ENCODE data around the gene MIA.
"Not testable (repeated sequence)": the region's sequence is repeated elsewhere in the genome, so short reads cannot be mapped to it uniquely, and the experiment has no call there.

Gene MIA

GRCh38 chr19:40825460-40826095, 50.3 kb downstream of the MIA start:
- DNase-seq: not testable (repeated sequence)

- DNase-seq: not testable (repeated sequence)
Measured at GRCh38 chr19:40826312-40826698, 51.0 kb downstream of the MIA start.

DNA sequence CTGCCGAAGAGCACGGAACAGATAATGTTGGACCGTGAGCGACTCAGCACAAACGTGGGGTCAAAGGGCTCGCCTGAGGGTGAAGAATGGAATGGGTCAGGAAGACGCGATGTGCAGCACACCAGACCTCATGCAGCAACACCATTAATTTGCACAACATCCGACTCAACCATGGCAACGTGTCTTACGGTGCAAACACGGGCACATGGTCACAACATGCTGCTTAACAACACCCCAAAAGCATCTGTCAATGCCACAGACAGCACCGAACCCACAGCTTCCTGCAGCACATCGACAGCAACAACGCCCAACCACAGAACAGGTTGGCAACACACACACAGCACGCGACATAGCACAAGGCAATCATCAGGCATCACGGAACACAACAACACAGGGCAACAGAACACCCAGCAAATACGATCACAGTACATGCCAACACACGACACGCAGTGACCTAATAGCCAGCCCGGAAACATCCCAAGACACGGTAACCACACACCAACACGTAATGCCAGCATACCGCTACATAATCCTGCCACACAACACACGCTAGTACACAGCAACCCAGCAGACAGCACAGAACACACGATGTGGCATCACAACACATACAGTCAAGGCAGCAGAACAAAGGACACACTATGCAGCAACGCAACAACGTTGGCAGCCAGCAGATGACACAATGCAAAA, 51.5 kb downstream of the MIA start:
- not testable (repeated sequence) for DNase-seq

Data from fibroblast of skin of right quadriceps (primary cell).